ENCODE results near the gene SEC11A.
A peak's percentile ranks its signal among the peaks of the same experiment; 100 is the strongest.

Gene SEC11A

DNA sequence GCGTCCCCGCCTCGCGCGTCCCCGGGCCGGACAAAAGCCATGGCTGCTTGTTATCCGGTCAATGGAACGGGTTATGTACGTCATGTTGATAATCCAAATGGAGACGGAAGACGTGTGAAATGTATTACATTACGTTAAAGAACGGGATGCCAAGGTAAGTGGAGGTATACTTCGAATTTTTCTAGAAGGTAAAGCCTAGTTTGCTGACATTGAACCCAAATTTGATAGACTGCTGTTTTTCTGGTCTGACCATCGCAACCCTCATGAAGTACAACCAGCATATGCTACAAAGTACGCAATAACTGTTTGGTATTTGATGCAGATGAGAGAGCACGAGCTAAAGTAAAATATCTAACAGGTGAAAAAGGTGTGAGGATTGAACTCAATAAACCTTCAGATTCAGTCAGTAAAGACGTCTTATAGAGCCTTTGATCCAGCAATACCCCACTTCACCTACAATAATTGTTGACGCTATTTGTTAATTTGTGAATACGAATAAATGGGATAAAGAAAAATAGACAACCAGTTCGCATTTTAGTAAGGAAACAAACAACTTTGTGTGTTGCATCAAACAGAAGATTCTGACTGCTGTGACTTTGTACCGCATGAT is 81.6 kb downstream of the SEC11A start:
- in situ Hi-C loops (cut with MboI; ENCODE audit: low sequenced_read_pairs, unreplicated experiment): no loop called here
- TF ChIP-seq, protein P1, sequence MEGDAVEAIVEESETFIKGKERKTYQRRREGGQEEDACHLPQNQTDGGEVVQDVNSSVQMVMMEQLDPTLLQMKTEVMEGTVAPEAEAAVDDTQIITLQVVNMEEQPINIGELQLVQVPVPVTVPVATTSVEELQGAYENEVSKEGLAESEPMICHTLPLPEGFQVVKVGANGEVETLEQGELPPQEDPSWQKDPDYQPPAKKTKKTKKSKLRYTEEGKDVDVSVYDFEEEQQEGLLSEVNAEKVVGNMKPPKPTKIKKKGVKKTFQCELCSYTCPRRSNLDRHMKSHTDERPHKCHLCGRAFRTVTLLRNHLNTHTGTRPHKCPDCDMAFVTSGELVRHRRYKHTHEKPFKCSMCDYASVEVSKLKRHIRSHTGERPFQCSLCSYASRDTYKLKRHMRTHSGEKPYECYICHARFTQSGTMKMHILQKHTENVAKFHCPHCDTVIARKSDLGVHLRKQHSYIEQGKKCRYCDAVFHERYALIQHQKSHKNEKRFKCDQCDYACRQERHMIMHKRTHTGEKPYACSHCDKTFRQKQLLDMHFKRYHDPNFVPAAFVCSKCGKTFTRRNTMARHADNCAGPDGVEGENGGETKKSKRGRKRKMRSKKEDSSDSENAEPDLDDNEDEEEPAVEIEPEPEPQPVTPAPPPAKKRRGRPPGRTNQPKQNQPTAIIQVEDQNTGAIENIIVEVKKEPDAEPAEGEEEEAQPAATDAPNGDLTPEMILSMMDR (IDR thresholded peaks at IDR 0.05; ENCODE audit: borderline replicate concordance, control extremely low read depth, extremely low read depth, insufficient read depth, missing control alignments): no peak
- no peak for DNase-seq (ENCODE audit: low spot score)

GRCh38 chr15:84633311-84634227 is 82.4 kb downstream of the SEC11A start:
- TF ChIP-seq, protein P1 (IDR thresholded peaks at IDR 0.05; ENCODE audit: borderline replicate concordance, control extremely low read depth, extremely low read depth, insufficient read depth, missing control alignments): no peak
- peak; percentile 64 for DNase-seq (ENCODE audit: low spot score)
- in situ Hi-C loops (cut with MboI; ENCODE audit: low sequenced_read_pairs, unreplicated experiment): no loop called here

- TF ChIP-seq, protein P1 (IDR thresholded peaks at IDR 0.05; ENCODE audit: borderline replicate concordance, control extremely low read depth, extremely low read depth, insufficient read depth, missing control alignments): no peak
- DNase-seq (ENCODE audit: low spot score): no peak
- in situ Hi-C loops (cut with MboI; ENCODE audit: low sequenced_read_pairs, unreplicated experiment): no loop called here
These were observed 84.2 kb downstream of the SEC11A start for GRCh38 chr15:84631706-84632272.

- TF ChIP-seq, protein P1 (IDR thresholded peaks at IDR 0.05; ENCODE audit: borderline replicate concordance, control extremely low read depth, extremely low read depth, insufficient read depth, missing control alignments): no peak
- in situ Hi-C loops (cut with MboI; ENCODE audit: low sequenced_read_pairs, unreplicated experiment): no loop called here
These were observed 86.9 kb downstream of the SEC11A start for GRCh38 chr15:84629033-84629432.

GRCh38 chr15:84625123-84625522 is 90.8 kb downstream of the SEC11A start:
- in situ Hi-C loops (cut with MboI; ENCODE audit: low sequenced_read_pairs, unreplicated experiment): no loop called here
- TF ChIP-seq, protein P1 (IDR thresholded peaks at IDR 0.05; ENCODE audit: borderline replicate concordance, control extremely low read depth, extremely low read depth, insufficient read depth, missing control alignments): no peak
- no peak for DNase-seq (ENCODE audit: low spot score)

More at GRCh38 chr15:84629033-84629432, 86.9 kb downstream of the SEC11A start:
- no peak for DNase-seq (ENCODE audit: low spot score)

DNA sequence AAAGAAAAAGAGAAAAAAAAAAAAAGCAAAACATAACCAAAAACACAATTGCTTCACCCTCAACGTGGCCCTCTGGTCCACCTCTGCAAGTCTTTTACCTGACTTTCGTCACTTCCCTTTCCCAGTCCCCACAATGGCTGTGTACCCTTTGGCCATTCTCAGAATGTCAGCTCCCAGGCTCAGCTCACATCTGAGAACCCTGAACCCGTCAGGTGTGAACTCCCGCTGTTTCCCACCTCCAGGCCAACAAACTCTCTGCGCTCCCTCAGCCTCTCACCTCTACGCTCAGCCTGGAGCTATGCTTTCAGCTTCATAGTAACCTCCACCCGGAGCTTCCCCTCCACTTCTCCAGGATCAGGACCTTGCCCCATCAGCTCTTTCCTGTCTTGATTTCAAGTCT is 91.6 kb downstream of the SEC11A start:
- no peak for DNase-seq (ENCODE audit: low spot score)
- in situ Hi-C loops (cut with MboI; ENCODE audit: low sequenced_read_pairs, unreplicated experiment): loop anchor here (25.0 kb wide), 1 partner anchor 563 kb away; no protein-coding TSS in a partner anchor
- TF ChIP-seq, protein P1 (IDR thresholded peaks at IDR 0.05; ENCODE audit: borderline replicate concordance, control extremely low read depth, extremely low read depth, insufficient read depth, missing control alignments): no peak
